ENCODE results near the gene NPAS2.

The NPAS2 gene

GRCh38 chr2:100855606-100856005 is 35.7 kb downstream of the NPAS2 start:
- Histone ChIP-seq H3K27me3 (no peaks in the 10 kb centered on the region), H3K4me1 (no peaks in the 10 kb centered on the region), H3K36me3 (no peaks in the 10 kb centered on the region), H3K9me3 (no peaks in the 10 kb centered on the region), H3K27ac (no peak overlapping the region), H3K4me3 (no peak overlapping the region)
- DNase-seq = no peak
- intact Hi-C loops (cut with DNase I; ENCODE audit: low total_unique reads) = no loop called here
- TF ChIP-seq CTCF (IDR thresholded peaks at IDR 0.05) = no peak

GRCh38 chr2:100856732-100857131 is 36.8 kb downstream of the NPAS2 start:
- TF ChIP-seq CTCF (IDR thresholded peaks at IDR 0.05) = no peak
- DNase-seq = no peak
- no peaks in the 10 kb centered on the region for H3K9me3 ChIP-seq
- no peaks in the 10 kb centered on the region for H3K36me3 ChIP-seq
- no peaks in the 10 kb centered on the region for H3K27me3 ChIP-seq
- H3K4me1 ChIP-seq = no peaks in the 10 kb centered on the region
- H3K27ac ChIP-seq = no peak overlapping the region
- intact Hi-C loops (cut with DNase I; ENCODE audit: low total_unique reads) = no loop called here
- H3K4me3 ChIP-seq = no peak overlapping the region

GRCh38 chr2:100857341-100857740 is 37.4 kb downstream of the NPAS2 start:
- no peak for DNase-seq
- Histone ChIP-seq H3K4me1 (no peaks in the 10 kb centered on the region), H3K27me3 (no peaks in the 10 kb centered on the region), H3K36me3 (no peaks in the 10 kb centered on the region), H3K9me3 (no peaks in the 10 kb centered on the region), H3K4me3 (no peak overlapping the region), H3K27ac (no peak overlapping the region)
- intact Hi-C loops (cut with DNase I; ENCODE audit: low total_unique reads) = no loop called here
- no peak for TF ChIP-seq CTCF (IDR thresholded peaks at IDR 0.05)

GRCh38 chr2:100857915-100858314 is 38.0 kb downstream of the NPAS2 start:
- Histone ChIP-seq H3K27ac (no peak overlapping the region), H3K36me3 (no peaks in the 10 kb centered on the region), H3K9me3 (no peaks in the 10 kb centered on the region), H3K4me3 (no peak overlapping the region), H3K4me1 (no peaks in the 10 kb centered on the region), H3K27me3 (no peaks in the 10 kb centered on the region)
- no peak for TF ChIP-seq CTCF (IDR thresholded peaks at IDR 0.05)
- no peak for DNase-seq
- intact Hi-C loops (cut with DNase I; ENCODE audit: low total_unique reads) = no loop called here

GRCh38 chr2:100859902-100860301 is 40.0 kb downstream of the NPAS2 start:
- intact Hi-C loops (cut with DNase I; ENCODE audit: low total_unique reads) = no loop called here
- H3K27ac ChIP-seq = no peak overlapping the region
- DNase-seq = no peak
- TF ChIP-seq CTCF (IDR thresholded peaks at IDR 0.05) = no peak
- H3K4me3 ChIP-seq = no peak overlapping the region
- no peaks in the 10 kb centered on the region for H3K27me3 ChIP-seq
- no peaks in the 10 kb centered on the region for H3K36me3 ChIP-seq
- H3K9me3 ChIP-seq = no peaks in the 10 kb centered on the region
- no peaks in the 10 kb centered on the region for H3K4me1 ChIP-seq

GRCh38 chr2:100861340-100861739 is 41.4 kb downstream of the NPAS2 start:
- intact Hi-C loops (cut with DNase I; ENCODE audit: low total_unique reads) = no loop called here

More at GRCh38 chr2:100861340-100861739, 41.4 kb downstream of the NPAS2 start:
- H3K27me3 ChIP-seq = no peaks in the 10 kb centered on the region
- no peak for TF ChIP-seq CTCF (IDR thresholded peaks at IDR 0.05)
- no peaks in the 10 kb centered on the region for H3K9me3 ChIP-seq
- no peaks in the 10 kb centered on the region for H3K36me3 ChIP-seq
- no peak overlapping the region for H3K27ac ChIP-seq
- no peak for DNase-seq
- H3K4me3 ChIP-seq = no peak overlapping the region
- H3K4me1 ChIP-seq = no peaks in the 10 kb centered on the region

All from tibial artery (tissue), 4 donors.